Adrenal gland (tissue), 12 donors: ENCODE results near the gene LEMD1. TPM values are rescaled to one million over a fixed set of nuclear protein-coding genes. Genes with fewer than 3 reads are reported as not detected.
A peak's percentile ranks its signal among the peaks of the same experiment; 100 is the strongest.

Experiments
- DNase-seq, 7 donors: peaks; one replicate each; pipeline ENCODE4 v3.0.0-alpha.2; 2019 to 2020
- H3K27ac ChIP-seq, 5 donors: fragments of 200-600 bp; sonication (generic) in 4 of 5; 1 replicate in 3 of 5; 2 replicates in 2 of 5; pipeline versions ENCODE4 v1.5.1 to v1.8.0; 2016 to 2020; ENCODE audit warnings: mild to moderate bottlenecking in 1 of 5
- H3K27me3 ChIP-seq: fragments of 200-600 bp; 2 replicates; pipeline ENCODE4 v1.8.0; 2021
- H3K36me3 ChIP-seq, 2 donors: fragments of 200-600 bp; replicated peaks in 1 of 2; 1 replicate in 1 of 2; 2 replicates in 1 of 2; pipeline versions ENCODE4 v1.5.1 to v1.8.0; 2018 to 2022
- H3K4me1 ChIP-seq, 2 donors: fragments of 200-600 bp; replicated peaks in 1 of 2; 1 replicate in 1 of 2; 2 replicates in 1 of 2; pipeline versions ENCODE4 v1.5.1 to v1.8.0; 2018 to 2021
- H3K4me3 ChIP-seq, 4 donors: fragments of 200-600 bp; sonication (generic) in 3 of 4; one replicate each; pipeline ENCODE4 v1.5.1; 2016 to 2018
- H3K9me3 ChIP-seq, 3 donors: fragments of 200-600 bp; sonication (generic) in 1 of 3; replicated peaks in 1 of 3; 1 replicate in 2 of 3; 2 replicates in 1 of 3; pipeline versions ENCODE4 v1.5.1 to v1.8.0; 2016 to 2021
- CTCF ChIP-seq, 6 experiments: fragments of 450-650 bp in 4 of 6; fragments of 200-600 bp in 2 of 6; sonication (generic) in 1 of 6; IDR thresholded peaks; 1 replicate in 5 of 6; 2 replicates in 1 of 6; pipeline versions ENCODE4 v1.5.1 to v1.8.0; 2016 to 2021; ENCODE audit warnings: antibody characterized with exemption in 6 of 6, mild to moderate bottlenecking in 2 of 6, moderate library complexity in 1 of 6
- POLR2A ChIP-seq, 2 donors: fragments of 450-650 bp; IDR thresholded peaks; one replicate each; pipeline ENCODE4 v1.6.1; 2017; ENCODE audit warnings: antibody characterized with exemption in 2 of 2, mild to moderate bottlenecking in 2 of 2, moderate library complexity in 1 of 2
- WGBS, 4 donors: extraction: QIAGEN DNeasy Blood & Tissue Kit in 2 of 4; methylation state at CpG; one replicate each; pipeline versions ENCODE4 v1.1.5 to v1.1.7; 2013 to 2017; 5-methylcytosine and 5-hydroxymethylcytosine counted together
- intact Hi-C, 2 donors: fragments of 100-400 bp; cut with DNase I; formaldehyde crosslinking; loops; one replicate each; pipeline versions ENCODE4 v1.14.1 to v1.15.0; 2022 to 2023
- polyA plus RNA-seq, 3 donors: library from polyadenylated mRNA; stranded (reverse); fragments of 200-250 nt in 2 of 3; fragments of 350-450 nt in 1 of 3; fragmentation: Illumina TruSeq in 1 of 3; extraction: RNeasy Lipid Tissue Mini Kit (QIAGEN cat#74804) in 1 of 3; gene quantifications; one replicate each; pipeline ENCODE4 v1.2.3, GENCODE V29; 2013 to 2014
- total RNA-seq, 9 donors: library from RNA; depleted of rRNA in 4 of 9; stranded (reverse); fragments of >200 nt in 4 of 9; fragments of 120-200 nt in 1 of 9; fragmentation: NEBNext Ultra II Directional in 1 of 9; extraction: Animal tissue kit (Norgen Biotek cat#: 25700) in 1 of 9; gene quantifications; one replicate each; pipeline versions ENCODE4 v1.1.0 to v1.2.4, GENCODE V29; 2013 to 2023
- donor health status: healthy with polysubstance abuse.
- donor health status: Bipolar disorder and iron deficiency.
- donor health status: DM: yes; HTN: yes; CAD: no.
- donor health status: DM: no; HTN: no; CAD: no.
- donor health status: DM: no; HTN: no; CAD: no.
- donor health status: DM: yes; HTN: yes; CAD: no.

LEMD1 gene
- total and polyA plus RNA-seq, 12 donors: 0.64 TPM; not detected in 11

- TF ChIP-seq POLR2A (IDR thresholded peaks at IDR 0.05) (no peak), CTCF (IDR thresholded peaks at IDR 0.05) (no peak)
- Histone ChIP-seq H3K9me3 (no peaks in the 10 kb centered on the region), H3K4me1 (no peaks in the 10 kb centered on the region), H3K36me3 (no peaks in the 10 kb centered on the region), H3K27ac (no peak overlapping the region), H3K27me3 (no peaks in the 10 kb centered on the region), H3K4me3 (no peak overlapping the region)
- intact Hi-C loops: loop anchor here (5.0 to 10.0 kb wide), 3 partner anchors 84 to 126 kb away; no protein-coding TSS in a partner anchor
- DNase-seq: no peak
- 91 to 95% (median 94%) methylated on average over 4 of the region's 4 CpGs for WGBS, 4 donors
Measured at GRCh38 chr1:205398586-205398985, 23.3 kb downstream of the LEMD1 start.

GRCh38 chr1:205396967-205397616, 24.8 kb downstream of the LEMD1 start:
- intact Hi-C loops: loop anchor here (5.0 to 10.0 kb wide), 3 partner anchors 85 to 128 kb away; no protein-coding TSS in a partner anchor
- Histone ChIP-seq H3K4me1 (no peaks in the 10 kb centered on the region), H3K9me3 (no peaks in the 10 kb centered on the region), H3K4me3 (no peak overlapping the region), H3K36me3 (no peaks in the 10 kb centered on the region), H3K27me3 (no peaks in the 10 kb centered on the region), H3K27ac (no peak overlapping the region)
- DNase-seq: peak in 6 of 7 donors; percentile 33 to 67 (median 52)
- TF ChIP-seq CTCF (IDR thresholded peaks at IDR 0.05): peak; percentile 71 to 88 (median 82)
- TF ChIP-seq POLR2A (IDR thresholded peaks at IDR 0.05): no peak
- WGBS, 4 donors: 1 to 7% (median 5%) methylated on average over 6 of the region's 6 CpGs

GRCh38 chr1:205395616-205396015, 26.2 kb downstream of the LEMD1 start:
- intact Hi-C loops: loop anchor here (5.0 to 10.0 kb wide), 3 partner anchors 87 to 129 kb away; no protein-coding TSS in a partner anchor
- TF ChIP-seq POLR2A (IDR thresholded peaks at IDR 0.05): no peak
- no peak for TF ChIP-seq CTCF (IDR thresholded peaks at IDR 0.05)
- Histone ChIP-seq H3K4me1 (no peaks in the 10 kb centered on the region), H3K27me3 (no peaks in the 10 kb centered on the region), H3K36me3 (no peaks in the 10 kb centered on the region), H3K4me3 (no peak overlapping the region), H3K27ac (no peak overlapping the region), H3K9me3 (no peaks in the 10 kb centered on the region)
- WGBS, 4 donors: 78 to 82% (median 79%) methylated on average over 3 of the region's 3 CpGs
- DNase-seq: no peak

GRCh38 chr1:205392650-205393049, 29.2 kb downstream of the LEMD1 start:
- intact Hi-C loops: loop anchor here in 1 of 2 donors (10.0 kb wide), 1 partner anchor 132 kb away; no protein-coding TSS in a partner anchor
- TF ChIP-seq POLR2A (IDR thresholded peaks at IDR 0.05): no peak
- TF ChIP-seq CTCF (IDR thresholded peaks at IDR 0.05): no peak
- no peak for DNase-seq
- Histone ChIP-seq H3K27ac (no peak overlapping the region), H3K9me3 (no peaks in the 10 kb centered on the region), H3K27me3 (no peaks in the 10 kb centered on the region), H3K4me3 (no peak overlapping the region), H3K4me1 (no peaks in the 10 kb centered on the region), H3K36me3 (no peaks in the 10 kb centered on the region)
- WGBS, 4 donors: 90 to 96% (median 93%) methylated on average over 1 of the region's 1 CpG
